Measurements from ENCODE around the gene TENM3. TPM values are rescaled to one million over a fixed set of nuclear protein-coding genes. Genes with fewer than 3 reads are reported as not detected.

Gene TENM3
- polyA plus RNA-seq, 3 donors: 13.3 to 21.5 (median 16.6) TPM

GRCh38 chr4:182704077-182704476, 460.9 kb downstream of the TENM3 start:
- no peak for DNase-seq (ENCODE audit: extremely low read depth in 1 of 11, low read depth in 9 of 11, low spot score in 4 of 11)

- no peak for DNase-seq (ENCODE audit: extremely low read depth in 1 of 11, low read depth in 9 of 11, low spot score in 4 of 11)
Observed at GRCh38 chr4:182704948-182705347, 461.7 kb downstream of the TENM3 start.

GRCh38 chr4:182705389-182705788, 462.2 kb downstream of the TENM3 start:
- DNase-seq (ENCODE audit: extremely low read depth in 1 of 11, low read depth in 9 of 11, low spot score in 4 of 11): no peak

DNA sequence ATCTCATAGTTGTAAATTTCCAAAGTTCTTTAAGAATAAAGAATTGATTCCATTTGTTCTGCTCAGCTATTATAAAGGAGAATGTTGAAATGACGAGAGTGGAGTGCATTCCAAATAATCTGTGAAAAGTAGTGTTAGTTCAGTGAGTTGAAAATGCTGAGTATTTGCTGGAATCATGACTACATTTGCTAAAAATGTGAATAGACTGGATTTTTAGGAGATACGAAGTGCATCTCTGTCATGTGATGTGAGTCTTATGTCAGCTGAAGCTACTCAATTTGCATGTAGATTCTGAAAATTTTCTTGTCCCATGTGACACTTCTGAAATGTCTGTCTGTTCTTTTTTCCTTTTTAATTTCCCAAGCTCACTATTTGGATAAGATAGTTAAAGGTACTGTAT, 468.0 kb downstream of the TENM3 start:
- DNase-seq (ENCODE audit: extremely low read depth in 1 of 11, low read depth in 9 of 11, low spot score in 4 of 11): no peak

GRCh38 chr4:182715548-182715947, 472.3 kb downstream of the TENM3 start:
- DNase-seq (ENCODE audit: extremely low read depth in 1 of 11, low read depth in 9 of 11, low spot score in 4 of 11): no peak

DNA sequence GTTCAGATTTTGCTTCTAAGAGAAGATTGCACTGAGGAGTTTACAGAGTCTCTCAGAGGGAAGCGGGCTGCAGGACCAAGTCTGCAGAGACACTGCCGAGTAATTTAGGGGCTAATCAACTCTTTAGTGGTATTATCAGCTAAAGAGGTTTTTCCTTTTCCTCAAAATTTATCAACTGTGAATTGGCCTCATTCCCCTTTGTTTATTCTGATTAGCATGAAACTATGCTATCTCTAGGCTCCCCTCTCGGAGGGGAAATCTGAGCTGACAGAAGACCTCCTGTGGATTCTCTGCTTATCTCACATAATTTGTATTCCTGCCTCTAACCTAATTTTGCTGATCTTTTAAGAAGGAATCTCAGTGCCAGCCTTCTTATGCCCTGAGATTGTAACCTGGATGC, 473.0 kb downstream of the TENM3 start:
- no peak for DNase-seq (ENCODE audit: extremely low read depth in 1 of 11, low read depth in 9 of 11, low spot score in 4 of 11)

GRCh38 chr4:182717788-182718583, 474.8 kb downstream of the TENM3 start:
- no peak for DNase-seq (ENCODE audit: extremely low read depth in 1 of 11, low read depth in 9 of 11, low spot score in 4 of 11)

- DNase-seq (ENCODE audit: extremely low read depth in 1 of 11, low read depth in 9 of 11, low spot score in 4 of 11): no peak
Observed at GRCh38 chr4:182724414-182724813, 481.2 kb downstream of the TENM3 start.

DNA sequence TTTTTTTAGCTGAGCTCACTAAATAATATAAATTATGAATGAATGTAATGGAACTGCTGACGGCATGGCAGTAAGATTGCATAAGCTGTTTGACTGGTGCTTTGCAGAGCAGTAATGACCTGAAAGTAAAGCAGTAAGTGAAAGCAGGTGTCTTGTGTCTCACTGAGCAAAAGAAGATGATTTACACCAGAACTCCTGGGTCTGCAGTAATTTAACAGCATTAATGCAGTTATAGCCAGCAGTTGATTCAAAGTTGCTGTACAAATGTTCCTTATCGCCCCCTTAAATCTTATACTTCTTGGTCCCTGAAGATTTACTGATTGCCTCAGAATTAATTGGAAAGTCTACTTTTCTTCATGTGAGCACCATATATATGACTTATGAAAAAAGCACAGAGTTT, 486.3 kb downstream of the TENM3 start:
- peak in 8 of 11 donors; percentile 17 to 49 (median 30) for DNase-seq (ENCODE audit: extremely low read depth in 1 of 11, low read depth in 9 of 11, low spot score in 4 of 11)

DNA sequence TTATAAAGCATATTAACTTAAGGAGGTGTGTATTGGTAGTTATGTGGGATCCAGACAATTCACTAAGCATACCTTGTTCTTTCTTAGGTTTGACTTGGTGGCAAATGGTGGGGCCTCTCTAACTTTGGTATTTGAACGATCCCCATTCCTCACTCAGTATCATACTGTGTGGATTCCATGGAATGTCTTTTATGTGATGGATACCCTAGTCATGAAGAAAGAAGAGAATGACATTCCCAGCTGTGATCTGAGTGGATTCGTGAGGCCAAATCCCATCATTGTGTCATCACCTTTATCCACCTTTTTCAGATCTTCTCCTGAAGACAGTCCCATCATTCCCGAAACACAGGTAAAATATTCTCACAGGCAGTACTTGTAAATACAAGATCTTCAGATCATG, 487.6 kb downstream of the TENM3 start:
- no peak for DNase-seq (ENCODE audit: extremely low read depth in 1 of 11, low read depth in 9 of 11, low spot score in 4 of 11)

DNA sequence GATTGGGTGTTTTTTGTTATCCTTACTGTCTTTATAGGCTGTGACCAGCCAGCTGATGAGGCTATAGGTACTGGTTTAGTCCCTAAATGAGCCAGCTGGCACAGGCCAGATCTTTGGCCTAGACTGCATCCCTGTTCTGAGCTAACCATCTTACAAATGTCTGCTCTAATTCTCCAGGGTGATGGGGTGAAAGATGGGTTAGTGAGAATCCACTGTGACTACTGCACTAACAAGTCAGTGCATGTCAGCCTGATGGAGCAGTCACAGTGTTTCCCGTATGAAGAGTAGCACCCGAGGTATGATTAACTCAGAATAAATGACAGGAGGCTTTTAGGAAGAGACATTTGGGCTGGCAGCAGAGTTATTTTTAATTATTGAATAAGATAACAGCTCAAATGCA, 493.0 kb downstream of the TENM3 start:
- no peak for DNase-seq (ENCODE audit: extremely low read depth in 1 of 11, low read depth in 9 of 11, low spot score in 4 of 11)

DNA sequence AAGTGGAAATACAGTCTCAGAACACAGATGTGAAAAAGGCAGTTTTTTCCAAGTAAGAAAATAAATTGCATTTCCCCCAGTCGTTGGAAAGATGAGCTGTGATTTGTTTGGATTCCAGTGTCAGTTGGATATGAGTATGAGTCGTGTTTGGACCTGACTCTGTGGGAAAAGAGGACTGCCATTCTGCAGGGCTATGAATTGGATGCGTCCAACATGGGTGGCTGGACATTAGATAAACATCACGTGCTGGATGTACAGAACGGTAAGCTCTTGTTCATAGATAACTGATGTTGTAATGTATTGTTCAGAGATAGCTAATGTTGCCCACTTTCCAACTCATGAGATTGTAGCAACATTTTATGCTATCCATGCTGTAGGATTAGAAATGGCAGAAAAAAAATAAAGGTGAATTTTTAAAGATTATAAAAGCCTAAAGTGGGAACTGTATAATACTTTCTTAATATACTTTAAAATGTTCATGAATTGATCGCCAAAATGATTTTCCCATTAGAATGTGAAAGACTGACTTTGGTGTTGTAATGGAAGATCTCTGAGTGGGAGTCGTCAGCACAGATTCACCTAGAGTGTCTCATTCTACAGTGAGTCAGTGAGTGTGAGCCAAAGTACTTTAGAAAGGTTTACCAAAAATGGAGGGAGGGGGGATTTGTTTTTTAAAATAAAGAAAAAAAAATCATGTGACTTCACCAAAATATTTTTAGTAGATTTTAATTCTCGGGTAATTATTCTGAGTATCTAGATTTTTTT, 495.3 kb downstream of the TENM3 start:
- no peak for DNase-seq (ENCODE audit: extremely low read depth in 1 of 11, low read depth in 9 of 11, low spot score in 4 of 11)

DNA sequence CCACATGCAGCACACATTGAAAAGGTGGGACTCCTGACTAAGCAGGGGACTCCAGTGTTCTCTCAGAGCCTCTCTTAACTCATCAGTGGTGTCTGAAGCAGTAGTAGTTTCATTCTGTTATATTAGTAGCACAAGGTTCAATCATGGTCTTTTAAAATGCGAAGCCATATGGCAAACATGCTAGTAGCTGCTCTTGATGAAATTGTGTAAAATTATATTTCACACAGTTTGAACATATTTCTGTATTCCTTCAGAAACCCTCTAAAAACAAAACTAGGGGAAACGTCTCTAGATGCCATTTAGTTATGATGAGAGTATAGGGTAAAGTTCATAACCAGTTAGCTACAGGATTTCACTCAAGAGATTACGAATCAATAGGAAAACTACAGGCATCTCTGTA, 497.1 kb downstream of the TENM3 start:
- DNase-seq (ENCODE audit: extremely low read depth in 1 of 11, low read depth in 9 of 11, low spot score in 4 of 11): no peak

GRCh38 chr4:182741054-182741453, 497.9 kb downstream of the TENM3 start:
- no peak for DNase-seq (ENCODE audit: extremely low read depth in 1 of 11, low read depth in 9 of 11, low spot score in 4 of 11)

DNA sequence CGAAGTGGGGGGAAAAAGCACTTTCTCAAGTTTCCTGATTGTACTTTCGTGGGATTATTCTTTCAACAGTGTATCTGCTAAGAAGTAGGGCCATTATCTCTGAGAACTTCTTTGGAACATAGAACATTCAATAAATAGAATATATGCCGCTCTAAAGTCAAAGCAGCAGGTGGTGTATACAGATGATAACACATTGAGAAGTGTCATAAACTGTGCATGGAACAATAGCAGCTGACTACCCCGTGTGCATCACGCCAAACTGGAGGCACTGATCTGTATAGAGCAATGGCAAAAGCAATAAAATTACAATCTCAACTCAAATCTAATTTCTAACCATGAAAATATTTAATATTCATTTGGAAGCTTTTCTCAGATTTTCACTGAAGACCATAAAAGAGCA, 498.7 kb downstream of the TENM3 start:
- no peak for DNase-seq (ENCODE audit: extremely low read depth in 1 of 11, low read depth in 9 of 11, low spot score in 4 of 11)

DNA sequence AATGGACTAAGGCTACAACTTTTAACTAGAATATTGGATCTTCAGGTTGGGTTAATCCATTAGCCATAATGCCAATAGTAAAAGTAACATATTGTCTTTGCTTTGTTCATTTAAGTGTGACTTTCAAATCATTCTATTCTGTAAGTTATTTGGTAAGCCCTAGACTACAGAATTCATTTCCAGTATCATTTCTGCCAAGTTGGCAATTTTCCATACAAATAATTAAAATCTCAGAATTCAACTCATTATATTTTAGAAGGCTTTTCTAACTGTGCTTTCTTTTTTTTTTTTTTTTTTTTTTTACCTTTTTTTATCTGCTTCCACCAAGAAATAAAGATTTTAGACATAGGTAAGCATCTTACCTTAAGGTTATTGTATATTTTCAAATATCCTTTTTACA, 500.6 kb downstream of the TENM3 start:
- DNase-seq (ENCODE audit: extremely low read depth in 1 of 11, low read depth in 9 of 11, low spot score in 4 of 11): no peak

DNA sequence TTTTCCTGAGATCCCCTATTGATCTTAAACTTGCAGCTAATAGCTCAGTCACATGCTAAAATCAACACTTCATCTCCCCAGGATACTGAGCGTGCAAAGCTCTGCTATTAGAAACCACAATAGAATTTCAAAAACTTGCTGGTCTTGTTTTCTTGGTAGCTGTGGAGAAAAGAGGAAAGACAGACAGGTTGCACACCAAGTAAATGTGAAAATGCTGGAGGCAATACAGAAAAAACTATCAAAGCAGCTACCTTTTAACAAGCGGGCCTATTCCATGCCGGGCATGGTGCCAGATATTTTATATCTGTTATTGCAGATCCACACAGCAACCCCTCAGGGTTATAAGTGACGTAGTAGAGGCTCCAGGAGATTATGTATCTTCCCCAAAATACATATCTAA, 502.0 kb downstream of the TENM3 start:
- DNase-seq (ENCODE audit: extremely low read depth in 1 of 11, low read depth in 9 of 11, low spot score in 4 of 11): peak in 5 of 11 donors; percentile 1 to 12 (median 5)

GRCh38 chr4:182746876-182747275, 503.7 kb downstream of the TENM3 start:
- DNase-seq (ENCODE audit: extremely low read depth in 1 of 11, low read depth in 9 of 11, low spot score in 4 of 11): no peak

DNA sequence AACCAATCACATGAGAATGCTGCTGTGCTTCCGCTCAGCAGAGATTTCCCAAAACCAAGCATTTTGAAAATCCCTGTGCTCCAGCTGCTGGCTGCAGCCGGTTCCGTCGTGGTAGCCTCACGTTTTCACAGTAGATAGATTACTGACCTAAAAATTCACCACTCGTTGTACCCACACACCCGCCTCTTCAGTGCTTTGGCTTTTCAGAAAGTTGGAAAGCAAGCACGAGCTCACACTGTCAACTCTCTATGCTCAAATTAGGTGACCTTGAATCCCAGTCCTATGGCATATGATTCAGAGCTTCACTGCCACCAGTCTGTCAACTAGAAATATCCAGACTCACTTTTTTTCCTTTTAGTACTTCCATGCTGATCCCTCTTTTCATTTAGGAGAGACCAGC, 505.1 kb downstream of the TENM3 start:
- DNase-seq (ENCODE audit: extremely low read depth in 1 of 11, low read depth in 9 of 11, low spot score in 4 of 11): no peak

DNA sequence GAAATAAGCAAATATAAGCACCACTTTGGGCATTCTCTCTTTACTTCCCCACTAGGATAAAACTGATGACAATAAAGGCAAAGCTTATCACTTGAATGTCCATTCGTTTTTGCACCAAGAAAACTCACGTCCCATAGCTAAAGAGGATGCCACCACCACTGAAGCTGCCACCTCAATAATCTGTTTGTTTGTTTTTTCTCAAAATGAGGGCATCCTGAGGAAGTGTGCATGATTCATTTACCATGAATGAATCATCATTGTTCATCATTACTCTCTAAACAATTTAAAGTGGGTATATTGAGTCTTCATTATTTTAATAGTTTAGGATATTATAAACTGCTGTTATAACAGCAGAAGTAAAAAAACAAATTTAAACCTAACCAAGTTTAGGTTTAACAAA, 505.7 kb downstream of the TENM3 start:
- no peak for DNase-seq (ENCODE audit: extremely low read depth in 1 of 11, low read depth in 9 of 11, low spot score in 4 of 11)
